Hematopoietic multipotent progenitor cell treated with erythropoietin and hydrocortisone succinate and interleukin-3 and kit ligand, for 8 days (in vitro differentiated cells): ENCODE results near the gene CCDC126.
"Not testable (repeated sequence)": the region's sequence is repeated elsewhere in the genome, so short reads cannot be mapped to it uniquely, and the experiment has no call there.

Experiments used
- DNase-seq: peaks from one replicate; pipeline ENCODE4 v3.0.0-alpha.2; 2015

The CCDC126 gene, protein sequence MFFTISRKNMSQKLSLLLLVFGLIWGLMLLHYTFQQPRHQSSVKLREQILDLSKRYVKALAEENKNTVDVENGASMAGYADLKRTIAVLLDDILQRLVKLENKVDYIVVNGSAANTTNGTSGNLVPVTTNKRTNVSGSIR

DNA sequence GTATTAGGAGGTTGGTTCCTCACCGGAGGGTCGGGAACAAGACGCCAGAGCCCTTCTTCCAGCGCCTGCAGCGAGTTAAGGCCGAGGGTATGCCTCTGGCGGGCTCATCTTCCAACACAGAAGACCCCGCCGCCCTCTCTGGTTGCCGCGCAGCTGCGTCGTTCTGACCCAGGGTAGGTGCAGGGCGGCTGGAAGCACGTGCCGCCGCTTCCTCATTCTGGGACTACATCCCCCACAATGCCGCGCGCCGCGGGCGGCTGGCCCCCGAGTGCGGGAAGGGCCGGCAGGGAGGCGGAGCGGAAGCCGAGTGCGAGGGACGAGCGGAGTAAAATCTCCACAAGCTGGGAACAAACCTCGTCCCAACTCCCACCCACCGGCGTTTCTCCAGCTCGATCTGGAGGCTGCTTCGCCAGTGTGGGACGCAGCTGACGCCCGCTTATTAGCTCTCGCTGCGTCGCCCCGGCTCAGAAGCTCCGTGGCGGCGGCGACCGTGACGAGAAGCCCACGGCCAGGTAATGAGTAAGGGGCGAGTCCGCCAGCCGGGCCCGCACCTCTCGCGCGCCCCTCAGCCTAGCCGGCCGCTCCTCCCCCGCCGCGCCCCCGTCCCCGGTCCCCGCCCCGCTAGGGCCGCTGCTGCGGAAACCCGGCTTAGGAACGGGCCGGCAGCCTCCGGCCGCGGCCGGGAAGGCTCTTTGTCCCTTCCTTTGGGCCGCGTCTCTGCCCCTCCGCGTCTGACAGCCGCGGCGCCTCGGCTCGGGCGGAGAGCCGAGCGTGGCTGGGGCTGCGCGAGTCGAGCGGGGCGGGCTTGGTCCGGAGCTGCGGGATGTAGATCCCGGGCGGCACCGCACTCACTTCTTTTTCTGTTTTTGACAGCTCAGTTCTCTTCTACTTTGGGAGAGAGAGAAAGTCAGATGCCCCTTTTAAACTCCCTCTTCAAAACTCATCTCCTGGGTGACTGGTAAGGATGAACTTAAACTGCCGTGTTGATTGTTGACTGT lies at the start of gene CCDC126:
TSS of gene CCDC126 (plus strand) at position 289 of the 998 bp plus-strand sequence. CDS start 13,934 bp downstream, outside the sequence.
- peak; percentile 88 for DNase-seq

GRCh38 chr7:23547662-23548061 lies 49.5 kb upstream of the CCDC126 start:
- DNase-seq, result no peak

- DNase-seq, result no peak
These were observed 38.9 kb upstream of the CCDC126 start for GRCh38 chr7:23558303-23558702.

GRCh38 chr7:23570592-23571200 lies 26.5 kb upstream of the CCDC126 start:
- DNase-seq, result peak; percentile 74

DNA sequence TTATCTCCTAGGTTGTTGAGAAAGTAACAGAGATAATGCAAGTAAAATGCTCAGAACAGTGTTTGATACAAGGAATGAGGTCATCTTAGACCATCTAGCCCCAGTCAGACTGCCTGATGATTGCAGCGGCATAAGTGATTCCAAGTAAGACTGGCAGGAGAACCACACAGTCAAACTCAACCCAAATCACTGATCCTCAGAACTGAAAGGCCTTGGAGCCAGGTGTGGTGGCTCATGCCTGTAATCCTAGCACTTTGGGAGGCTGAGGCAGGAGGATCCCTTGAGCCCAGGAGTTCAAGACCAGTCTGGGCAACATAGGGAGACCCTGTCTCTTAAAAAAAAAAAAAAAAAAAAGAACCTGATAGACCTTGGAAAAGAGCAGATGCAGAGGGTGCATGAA lies 15.2 kb upstream of the CCDC126 start:
- not testable (repeated sequence) for DNase-seq

- DNase-seq, result not testable (repeated sequence)
These were observed 11.9 kb upstream of the CCDC126 start for GRCh38 chr7:23585304-23585703.

- DNase-seq, result no peak
These were observed 11.0 kb upstream of the CCDC126 start for GRCh38 chr7:23586159-23586558.

- no peak for DNase-seq
These were observed 6.7 kb upstream of the CCDC126 start for GRCh38 chr7:23590529-23590928.

- no peak for DNase-seq
These were observed 3.5 kb upstream of the CCDC126 start for GRCh38 chr7:23593706-23594105.

GRCh38 chr7:23594879-23595604 lies 2.1 kb upstream of the CCDC126 start:
- DNase-seq, result no peak

GRCh38 chr7:23598296-23598695 lies 1.1 kb downstream of the CCDC126 start:
- DNase-seq, result no peak

GRCh38 chr7:23600236-23600635 lies 3.1 kb downstream of the CCDC126 start:
- no peak for DNase-seq

DNA sequence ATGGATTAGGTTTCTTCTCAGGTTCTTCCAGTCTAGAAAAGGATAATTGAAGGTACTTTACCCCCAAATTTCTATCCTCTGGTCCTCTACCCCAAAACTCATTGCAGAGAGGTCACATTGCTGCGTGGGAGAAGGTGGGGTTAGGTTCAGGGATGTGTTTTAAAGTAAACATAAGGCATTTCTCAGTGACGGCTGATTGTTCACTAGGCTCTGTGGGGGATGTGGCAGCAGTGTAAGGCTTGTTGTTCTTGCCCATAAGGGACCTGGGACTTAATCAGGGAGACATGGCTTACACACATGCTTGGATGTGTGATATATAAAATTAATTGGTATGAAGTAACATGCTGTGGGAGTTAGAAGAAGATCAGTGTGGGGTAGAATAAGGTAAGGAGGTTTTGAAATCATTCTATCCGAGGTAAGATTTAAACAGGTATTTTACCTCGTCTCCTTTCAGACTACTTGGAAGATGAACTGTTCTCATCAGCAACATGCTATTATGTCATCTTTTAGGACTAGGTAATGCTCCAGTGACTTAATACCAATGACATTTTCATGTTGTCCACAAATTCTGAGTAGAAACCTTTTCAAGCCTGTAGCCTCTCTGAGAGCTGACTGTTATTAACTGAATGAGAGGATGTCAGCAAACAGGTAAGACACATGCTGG lies 6.6 kb downstream of the CCDC126 start:
- DNase-seq, result no peak

DNA sequence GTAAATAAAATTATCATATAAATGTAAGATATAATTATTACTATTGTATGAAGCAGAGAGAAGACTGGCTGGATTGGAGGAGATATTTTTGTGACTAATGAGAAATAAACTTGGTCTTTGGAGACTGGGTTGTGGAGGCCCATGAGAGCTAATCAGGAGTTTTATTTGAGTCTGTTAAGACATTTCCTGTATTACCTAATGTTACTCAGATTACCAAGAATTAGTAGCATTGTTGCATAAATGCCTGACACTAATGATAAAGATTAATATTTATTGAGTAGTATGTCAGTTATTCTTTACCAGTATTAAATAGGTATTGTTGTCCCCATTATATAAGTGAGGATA lies 7.1 kb downstream of the CCDC126 start:
- no peak for DNase-seq

GRCh38 chr7:23607130-23607529 lies 9.9 kb downstream of the CCDC126 start:
- peak; percentile 36 for DNase-seq

DNA sequence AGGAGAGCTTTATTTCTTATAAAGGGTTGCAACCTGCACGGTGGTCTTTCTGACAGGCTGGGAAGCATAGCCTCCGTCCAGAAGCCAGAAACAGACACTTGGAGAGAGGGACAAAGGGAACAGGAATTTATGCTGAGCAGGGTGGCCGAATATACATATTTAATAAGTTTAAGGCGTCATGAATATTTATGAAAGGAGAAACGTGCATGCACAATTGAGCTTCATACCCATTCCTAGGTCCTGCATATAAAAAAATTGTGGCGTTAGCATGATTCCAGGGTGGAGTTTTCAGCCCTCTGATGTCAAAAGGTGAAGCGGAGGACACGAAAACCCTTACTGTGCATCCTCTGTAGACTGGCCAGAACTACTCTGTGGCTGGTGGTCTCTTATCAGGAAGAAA lies 10.7 kb downstream of the CCDC126 start:
- DNase-seq, result no peak

- no peak for DNase-seq
These were observed 18.1 kb downstream of the CCDC126 start for GRCh38 chr7:23615331-23615730.

- no peak for DNase-seq
These were observed 19.4 kb downstream of the CCDC126 start for GRCh38 chr7:23616593-23616992.

GRCh38 chr7:23617482-23617881 lies 20.3 kb downstream of the CCDC126 start:
- DNase-seq, result no peak

DNA sequence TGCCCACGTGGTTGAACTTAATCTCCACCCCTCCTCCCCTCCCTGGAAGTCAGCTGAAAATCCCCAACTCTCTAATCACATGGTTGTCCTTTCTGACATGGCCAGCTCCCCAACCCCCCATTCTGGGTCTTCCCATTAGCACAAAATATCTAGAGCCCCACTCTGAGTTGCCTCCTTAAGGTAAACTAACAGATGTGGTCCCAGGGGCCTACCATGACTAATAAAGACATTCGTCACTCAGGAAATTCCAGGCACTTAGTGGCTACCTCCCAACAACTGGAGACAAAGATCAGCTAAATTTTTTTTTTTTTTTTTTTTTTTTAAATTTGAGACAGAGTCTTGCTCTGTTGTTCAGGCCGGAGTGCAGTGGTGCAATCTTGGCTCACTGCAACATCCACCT lies 21.1 kb downstream of the CCDC126 start:
- DNase-seq, result no peak

DNA sequence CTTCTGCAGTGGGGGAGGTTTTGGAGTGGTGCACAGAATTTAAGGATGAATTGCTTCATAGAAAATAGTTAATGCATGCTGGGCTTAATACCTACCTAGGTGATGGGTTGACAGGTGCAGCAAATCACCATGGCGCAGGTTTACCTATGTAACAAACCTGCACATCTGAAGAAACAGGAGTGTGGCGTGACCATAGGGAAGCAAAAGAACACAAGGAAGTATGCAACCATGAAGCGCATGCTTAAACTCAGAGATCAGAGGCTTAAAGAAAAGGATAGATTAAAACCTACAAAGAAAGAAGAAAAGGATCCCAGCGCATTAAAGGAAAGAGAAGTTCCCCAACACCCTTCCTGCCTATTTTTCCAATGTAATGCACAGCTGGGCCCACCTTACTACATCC lies 22.0 kb downstream of the CCDC126 start:
- DNase-seq, result no peak

DNA sequence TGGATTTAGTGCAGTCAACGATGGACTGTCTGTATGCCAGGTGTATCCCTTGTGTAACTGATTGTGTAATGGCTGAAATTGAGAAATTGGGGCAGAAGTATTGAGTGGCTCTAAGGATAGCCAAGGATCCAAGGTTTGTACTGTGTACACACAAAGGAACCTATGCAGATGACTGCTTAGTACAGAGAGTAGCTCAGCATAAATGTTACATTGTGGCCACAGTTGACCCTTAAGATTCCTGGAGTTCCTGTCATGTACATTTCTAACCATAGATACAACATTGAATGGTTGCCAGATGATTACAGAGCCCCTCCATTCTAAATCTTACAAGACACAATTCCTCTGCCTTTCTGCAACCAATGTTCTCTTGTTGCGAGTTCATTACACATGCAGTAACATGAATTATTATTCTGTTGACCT lies 25.3 kb downstream of the CCDC126 start:
- DNase-seq, result no peak

- DNase-seq, result no peak
These were observed 31.2 kb downstream of the CCDC126 start for GRCh38 chr7:23628370-23628769.
